Ishikawa (cell line): ENCODE results near the gene LYPD3.

ENCODE experiments used
- CEBPB ChIP-seq: IDR thresholded peaks from 2 replicates; pipeline ENCODE4 v1.6.1; 2012
- CREB1 ChIP-seq: IDR thresholded peaks from 2 replicates; pipeline ENCODE4 v1.6.1; 2012; ENCODE audit warnings: low read depth
- EGR1 ChIP-seq: IDR thresholded peaks from 2 replicates; pipeline ENCODE4 v1.6.1; 2012
- EP300 ChIP-seq: IDR thresholded peaks from 2 replicates; pipeline ENCODE4 v1.6.1; 2012; ENCODE audit warnings: borderline replicate concordance
- FOXM1 ChIP-seq: IDR thresholded peaks from 2 replicates; pipeline ENCODE4 v1.6.1; 2012; ENCODE audit warnings: low read depth, borderline replicate concordance
- MAX ChIP-seq: IDR thresholded peaks from 2 replicates; pipeline ENCODE4 v1.6.1; 2012
- NFIC ChIP-seq: IDR thresholded peaks from 2 replicates; pipeline ENCODE4 v1.6.1; 2012
- RAD21 ChIP-seq: IDR thresholded peaks from 2 replicates; pipeline ENCODE4 v1.6.1; 2012; ENCODE audit warnings: low read depth
- REST ChIP-seq: IDR thresholded peaks from 2 replicates; pipeline ENCODE4 v1.6.1; 2012; ENCODE audit warnings: low read depth, mild to moderate bottlenecking
- TAF1 ChIP-seq: IDR thresholded peaks from 2 replicates; pipeline ENCODE4 v1.6.1; 2012; ENCODE audit warnings: low read depth, mild to moderate bottlenecking
- TCF12 ChIP-seq: IDR thresholded peaks from 2 replicates; pipeline ENCODE4 v1.6.1; 2012; ENCODE audit warnings: low read depth
- TEAD4 ChIP-seq: IDR thresholded peaks from 2 replicates; pipeline ENCODE4 v1.6.1; 2012
- USF1 ChIP-seq: IDR thresholded peaks from 2 replicates; pipeline ENCODE4 v1.6.1; 2012
- YY1 ChIP-seq: IDR thresholded peaks from 2 replicates; pipeline ENCODE4 v1.6.1; 2012; ENCODE audit warnings: low read depth
- ZBTB7A ChIP-seq: IDR thresholded peaks from 2 replicates; pipeline ENCODE4 v1.6.1; 2012; ENCODE audit warnings: low read depth

Gene LYPD3

GRCh38 chr19:43479226-43479625 is 13.8 kb upstream of the LYPD3 start:
- no peak for TF ChIP-seq TEAD4
- TF ChIP-seq CREB1, result no peak
- TF ChIP-seq REST, result no peak
- no peak for TF ChIP-seq USF1
- TF ChIP-seq MAX, result no peak
- TF ChIP-seq TCF12, result no peak
- TF ChIP-seq CEBPB, result no peak
- TF ChIP-seq NFIC, result no peak
- TF ChIP-seq EP300, result no peak
- TF ChIP-seq YY1, result no peak
- no peak for TF ChIP-seq FOXM1

GRCh38 chr19:43478323-43478722 is 12.9 kb upstream of the LYPD3 start:
- TF ChIP-seq REST (no peak), EGR1 (no peak), TAF1 (no peak), EP300 (no peak), TEAD4 (no peak), RAD21 (no peak), YY1 (no peak), USF1 (no peak), TCF12 (no peak), CEBPB (no peak)

GRCh38 chr19:43476606-43477005 is 11.2 kb upstream of the LYPD3 start:
- peak; percentile 66 for TF ChIP-seq TEAD4
- TF ChIP-seq USF1, result no peak
- no peak for TF ChIP-seq EGR1
- no peak for TF ChIP-seq CREB1
- TF ChIP-seq NFIC, result no peak
- no peak for TF ChIP-seq MAX
- TF ChIP-seq FOXM1, result no peak

- TF ChIP-seq CEBPB (no peak), FOXM1 (no peak), EGR1 (peak; percentile 96), MAX (peak; percentile 95), USF1 (no peak), CREB1 (peak; percentile 91), EP300 (no peak), ZBTB7A (no peak), TEAD4 (peak; percentile 47; the same call in 1 of the 2 replicates), TCF12 (no peak), TAF1 (no peak), YY1 (peak; percentile 58; the same call in 1 of the 2 replicates)
Measured at GRCh38 chr19:43474986-43475705, 9.7 kb upstream of the LYPD3 start.

- TF ChIP-seq REST (no peak), CREB1 (no peak), TEAD4 (no peak), ZBTB7A (no peak), NFIC (no peak), YY1 (no peak), FOXM1 (no peak), TCF12 (no peak), USF1 (no peak), MAX (no peak), EGR1 (no peak), RAD21 (no peak), CEBPB (no peak)
Measured at GRCh38 chr19:43474487-43474886, 9.1 kb upstream of the LYPD3 start.
